Liver (tissue), 9 donors: ENCODE results near the gene STX5. TPM values are rescaled to one million over a fixed set of nuclear protein-coding genes. Genes with fewer than 3 reads are reported as not detected.

Source experiments
- DNase-seq: peaks from one replicate; pipeline ENCODE4 v3.0.0-alpha.2; 2017; ENCODE audit warnings: low spot score
- H3K27ac ChIP-seq, 2 donors: one replicate each; pipeline ENCODE4 v1.7.0; 2013; ENCODE audit warnings: inconsistent platforms in 2 of 2, low read length in 2 of 2, control low read depth in 1 of 2, low read depth in 1 of 2, mild to moderate bottlenecking in 1 of 2
- H3K27me3 ChIP-seq, 4 donors: one replicate each; pipeline versions ENCODE4 v1.6.1 to v1.7.0; 2013; ENCODE audit warnings: low read length in 3 of 4, inconsistent platforms in 1 of 4, mild to moderate bottlenecking in 1 of 4, moderate library complexity in 1 of 4; ENCODE audit not compliant: control insufficient read depth in 4 of 4, insufficient read depth in 4 of 4
- H3K36me3 ChIP-seq, 4 donors: one replicate each; pipeline versions ENCODE4 v1.6.1 to v1.7.0; 2013; ENCODE audit warnings: low read length in 3 of 4, mild to moderate bottlenecking in 3 of 4, low read depth in 1 of 4, moderate library complexity in 1 of 4; ENCODE audit not compliant: control insufficient read depth in 4 of 4, insufficient read depth in 3 of 4
- H3K4me1 ChIP-seq, 4 donors: one replicate each; pipeline versions ENCODE4 v1.6.1 to v1.7.0; 2013; ENCODE audit warnings: low read length in 3 of 4, mild to moderate bottlenecking in 3 of 4, moderate library complexity in 1 of 4; ENCODE audit not compliant: control insufficient read depth in 4 of 4, insufficient read depth in 4 of 4
- H3K4me3 ChIP-seq, 3 donors: one replicate each; pipeline versions ENCODE4 v1.6.1 to v1.7.0; 2013; ENCODE audit warnings: low read length in 3 of 3, control low read depth in 1 of 3, low read depth in 1 of 3, mild to moderate bottlenecking in 1 of 3
- H3K9ac ChIP-seq, 2 donors: one replicate each; pipeline ENCODE4 v1.7.0; 2013; ENCODE audit warnings: low read length in 2 of 2, mild to moderate bottlenecking in 2 of 2, moderate library complexity in 2 of 2, control low read depth in 1 of 2, low read depth in 1 of 2
- H3K9me3 ChIP-seq, 4 donors: one replicate each; pipeline versions ENCODE4 v1.6.1 to v1.7.0; 2013; ENCODE audit warnings: low read length in 3 of 4; ENCODE audit not compliant: control insufficient read depth in 4 of 4
- EGR1 ChIP-seq, 2 donors: IDR thresholded peaks; 2 replicates each; pipeline ENCODE4 v1.6.1; 2016 to 2018; ENCODE audit warnings: antibody characterized with exemption in 2 of 2, low read depth in 2 of 2
- FOXA1 ChIP-seq: IDR thresholded peaks from 2 replicates; pipeline ENCODE4 v1.6.1; 2016; ENCODE audit warnings: antibody characterized with exemption
- FOXA2 ChIP-seq: IDR thresholded peaks from 2 replicates; pipeline ENCODE4 v1.6.1; 2016; ENCODE audit warnings: antibody characterized with exemption
- GABPA ChIP-seq, 2 donors: IDR thresholded peaks in 1 of 2; conservative IDR thresholded peaks in 1 of 2; 2 replicates each; pipeline ENCODE4 v1.6.1; 2016; ENCODE audit warnings: antibody characterized with exemption in 2 of 2, mild to moderate bottlenecking in 1 of 2, moderate library complexity in 1 of 2
- HNF4A ChIP-seq, 2 donors: conservative IDR thresholded peaks; 2 replicates each; pipeline ENCODE4 v1.6.1; 2016; ENCODE audit warnings: antibody characterized with exemption in 2 of 2, mild to moderate bottlenecking in 2 of 2
- HNF4G ChIP-seq: IDR thresholded peaks from 2 replicates; pipeline ENCODE4 v1.6.1; 2016; ENCODE audit warnings: antibody characterized with exemption
- JUND ChIP-seq, 2 donors: IDR thresholded peaks; 2 replicates each; pipeline ENCODE4 v1.6.1; 2016; ENCODE audit warnings: antibody characterized with exemption in 2 of 2
- NR2F2 ChIP-seq: IDR thresholded peaks from 2 replicates; pipeline ENCODE4 v1.6.1; 2016; ENCODE audit warnings: antibody characterized with exemption
- RXRA ChIP-seq, 2 donors: IDR thresholded peaks; 2 replicates each; pipeline ENCODE4 v1.6.1; 2017 to 2018; ENCODE audit warnings: antibody characterized with exemption in 2 of 2, mild to moderate bottlenecking in 1 of 2
- SP1 ChIP-seq: IDR thresholded peaks from 2 replicates; pipeline ENCODE4 v1.6.1; 2018; ENCODE audit warnings: antibody characterized with exemption, mild to moderate bottlenecking
- TAF1 ChIP-seq: conservative IDR thresholded peaks from 2 replicates; pipeline ENCODE4 v1.6.1; 2016; ENCODE audit warnings: antibody characterized with exemption, mild to moderate bottlenecking
- YY1 ChIP-seq: IDR thresholded peaks from 2 replicates; pipeline ENCODE4 v1.6.1; 2016; ENCODE audit warnings: antibody characterized with exemption, mild to moderate bottlenecking
- WGBS: extraction: QIAGEN DNeasy Blood & Tissue Kit; methylation state at CpG from one replicate; pipeline ENCODE4 v1.1.7; 2013; 5-methylcytosine and 5-hydroxymethylcytosine counted together
- polyA plus RNA-seq, 2 donors: library from polyadenylated mRNA; stranded (reverse) in 1 of 2; unstranded in 1 of 2; fragments of 200-250 nt in 1 of 2; fragments of >200 nt in 1 of 2; fragmentation: Nextera tagmentation in 1 of 2; extraction: Ambion mirVana in 1 of 2; gene quantifications; one replicate each; pipeline versions ENCODE4 v1.2.1 to v1.2.3, GENCODE V29; 2013 to 2015
- total RNA-seq, 2 donors: library from RNA; depleted of rRNA; stranded (reverse); fragments of >200 nt; gene quantifications; one replicate each; pipeline ENCODE4 v1.2.3, GENCODE V29; 2014
- TF ChIP-seq, protein P1 (sequence below): IDR thresholded peaks from 2 replicates; pipeline ENCODE4 v1.6.1; 2016; ENCODE audit warnings: antibody characterized with exemption
- TF ChIP-seq, protein P2 (sequence below): IDR thresholded peaks from 2 replicates; pipeline ENCODE4 v1.6.1; 2016; ENCODE audit warnings: antibody characterized with exemption, mild to moderate bottlenecking
- TF ChIP-seq, protein P3 (sequence below): IDR thresholded peaks from 2 replicates; pipeline ENCODE4 v1.6.1; 2016; ENCODE audit warnings: antibody characterized with exemption
- TF ChIP-seq, protein P4 (sequence below): fragments of 150-350 bp; IDR thresholded peaks from 2 replicates; pipeline ENCODE4 v1.5.1; 2017; ENCODE audit warnings: improper control_type of control experiment, low read depth, low read length; ENCODE audit not compliant: missing input control
- donor health status: healthy.
- donor health status: healthy.
- donor health status: healthy.
- donor health status: healthy.
- donor health status: healthy.

STX5 gene
- total and polyA plus RNA-seq, 4 donors: 13.6 to 34.1 (median 26.1) TPM

GRCh38 chr11:62799486-62799885 is 32.4 kb downstream of the STX5 start:
- Histone ChIP-seq H3K4me1 (peaks cover 0 to 11% (median 8%) of the 10 kb centered on the region in 4 donors), H3K9ac (no peak overlapping the region), H3K27me3 (no peaks in the 10 kb centered on the region), H3K9me3 (no peaks in the 10 kb centered on the region), H3K27ac (no peak overlapping the region), H3K36me3 (peaks cover 20 to 79% (median 63%) of the 10 kb centered on the region in 4 donors), H3K4me3 (no peak overlapping the region)
- no peak for DNase-seq
- 96% methylated on average over 10 of the region's 10 CpGs for WGBS
- TF ChIP-seq FOXA2 (no peak), NR2F2 (no peak), RXRA (IDR thresholded peaks at IDR 0.05) (no peak), HNF4G (no peak), FOXA1 (no peak), GABPA (IDR thresholded peaks at IDR 0.05 in 1 of 2, conservative IDR thresholded peaks at IDR 0.05 in 1 of 2) (no peak)
- TF ChIP-seq, protein P1, sequence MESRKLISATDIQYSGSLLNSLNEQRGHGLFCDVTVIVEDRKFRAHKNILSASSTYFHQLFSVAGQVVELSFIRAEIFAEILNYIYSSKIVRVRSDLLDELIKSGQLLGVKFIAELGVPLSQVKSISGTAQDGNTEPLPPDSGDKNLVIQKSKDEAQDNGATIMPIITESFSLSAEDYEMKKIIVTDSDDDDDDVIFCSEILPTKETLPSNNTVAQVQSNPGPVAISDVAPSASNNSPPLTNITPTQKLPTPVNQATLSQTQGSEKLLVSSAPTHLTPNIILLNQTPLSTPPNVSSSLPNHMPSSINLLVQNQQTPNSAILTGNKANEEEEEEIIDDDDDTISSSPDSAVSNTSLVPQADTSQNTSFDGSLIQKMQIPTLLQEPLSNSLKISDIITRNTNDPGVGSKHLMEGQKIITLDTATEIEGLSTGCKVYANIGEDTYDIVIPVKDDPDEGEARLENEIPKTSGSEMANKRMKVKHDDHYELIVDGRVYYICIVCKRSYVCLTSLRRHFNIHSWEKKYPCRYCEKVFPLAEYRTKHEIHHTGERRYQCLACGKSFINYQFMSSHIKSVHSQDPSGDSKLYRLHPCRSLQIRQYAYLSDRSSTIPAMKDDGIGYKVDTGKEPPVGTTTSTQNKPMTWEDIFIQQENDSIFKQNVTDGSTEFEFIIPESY: no peak
- TF ChIP-seq, protein P2, sequence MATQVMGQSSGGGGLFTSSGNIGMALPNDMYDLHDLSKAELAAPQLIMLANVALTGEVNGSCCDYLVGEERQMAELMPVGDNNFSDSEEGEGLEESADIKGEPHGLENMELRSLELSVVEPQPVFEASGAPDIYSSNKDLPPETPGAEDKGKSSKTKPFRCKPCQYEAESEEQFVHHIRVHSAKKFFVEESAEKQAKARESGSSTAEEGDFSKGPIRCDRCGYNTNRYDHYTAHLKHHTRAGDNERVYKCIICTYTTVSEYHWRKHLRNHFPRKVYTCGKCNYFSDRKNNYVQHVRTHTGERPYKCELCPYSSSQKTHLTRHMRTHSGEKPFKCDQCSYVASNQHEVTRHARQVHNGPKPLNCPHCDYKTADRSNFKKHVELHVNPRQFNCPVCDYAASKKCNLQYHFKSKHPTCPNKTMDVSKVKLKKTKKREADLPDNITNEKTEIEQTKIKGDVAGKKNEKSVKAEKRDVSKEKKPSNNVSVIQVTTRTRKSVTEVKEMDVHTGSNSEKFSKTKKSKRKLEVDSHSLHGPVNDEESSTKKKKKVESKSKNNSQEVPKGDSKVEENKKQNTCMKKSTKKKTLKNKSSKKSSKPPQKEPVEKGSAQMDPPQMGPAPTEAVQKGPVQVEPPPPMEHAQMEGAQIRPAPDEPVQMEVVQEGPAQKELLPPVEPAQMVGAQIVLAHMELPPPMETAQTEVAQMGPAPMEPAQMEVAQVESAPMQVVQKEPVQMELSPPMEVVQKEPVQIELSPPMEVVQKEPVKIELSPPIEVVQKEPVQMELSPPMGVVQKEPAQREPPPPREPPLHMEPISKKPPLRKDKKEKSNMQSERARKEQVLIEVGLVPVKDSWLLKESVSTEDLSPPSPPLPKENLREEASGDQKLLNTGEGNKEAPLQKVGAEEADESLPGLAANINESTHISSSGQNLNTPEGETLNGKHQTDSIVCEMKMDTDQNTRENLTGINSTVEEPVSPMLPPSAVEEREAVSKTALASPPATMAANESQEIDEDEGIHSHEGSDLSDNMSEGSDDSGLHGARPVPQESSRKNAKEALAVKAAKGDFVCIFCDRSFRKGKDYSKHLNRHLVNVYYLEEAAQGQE: no peak
- TF ChIP-seq, protein P3, sequence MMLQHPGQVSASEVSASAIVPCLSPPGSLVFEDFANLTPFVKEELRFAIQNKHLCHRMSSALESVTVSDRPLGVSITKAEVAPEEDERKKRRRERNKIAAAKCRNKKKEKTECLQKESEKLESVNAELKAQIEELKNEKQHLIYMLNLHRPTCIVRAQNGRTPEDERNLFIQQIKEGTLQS: no peak

- 92% methylated on average over 7 of the region's 7 CpGs for WGBS
- no peak overlapping the region for H3K9ac ChIP-seq
Measured at GRCh38 chr11:62796281-62796680, 35.6 kb downstream of the STX5 start.

More at GRCh38 chr11:62796281-62796680, 35.6 kb downstream of the STX5 start:
- Histone ChIP-seq H3K36me3 (peaks cover 20 to 77% (median 61%) of the 10 kb centered on the region in 4 donors), H3K27ac (no peak overlapping the region), H3K4me3 (no peak overlapping the region), H3K4me1 (peaks cover 0 to 8% (median 6%) of the 10 kb centered on the region in 4 donors), H3K27me3 (no peaks in the 10 kb centered on the region), H3K9me3 (no peaks in the 10 kb centered on the region)
- TF ChIP-seq NR2F2 (no peak), HNF4A (conservative IDR thresholded peaks at IDR 0.05) (no peak), EGR1 (IDR thresholded peaks at IDR 0.05; ENCODE audit: low read depth in 2 of 2) (no peak), RXRA (IDR thresholded peaks at IDR 0.05) (no peak), SP1 (no peak), YY1 (no peak), JUND (IDR thresholded peaks at IDR 0.05) (no peak), TAF1 (no peak)
- TF ChIP-seq, protein P4, sequence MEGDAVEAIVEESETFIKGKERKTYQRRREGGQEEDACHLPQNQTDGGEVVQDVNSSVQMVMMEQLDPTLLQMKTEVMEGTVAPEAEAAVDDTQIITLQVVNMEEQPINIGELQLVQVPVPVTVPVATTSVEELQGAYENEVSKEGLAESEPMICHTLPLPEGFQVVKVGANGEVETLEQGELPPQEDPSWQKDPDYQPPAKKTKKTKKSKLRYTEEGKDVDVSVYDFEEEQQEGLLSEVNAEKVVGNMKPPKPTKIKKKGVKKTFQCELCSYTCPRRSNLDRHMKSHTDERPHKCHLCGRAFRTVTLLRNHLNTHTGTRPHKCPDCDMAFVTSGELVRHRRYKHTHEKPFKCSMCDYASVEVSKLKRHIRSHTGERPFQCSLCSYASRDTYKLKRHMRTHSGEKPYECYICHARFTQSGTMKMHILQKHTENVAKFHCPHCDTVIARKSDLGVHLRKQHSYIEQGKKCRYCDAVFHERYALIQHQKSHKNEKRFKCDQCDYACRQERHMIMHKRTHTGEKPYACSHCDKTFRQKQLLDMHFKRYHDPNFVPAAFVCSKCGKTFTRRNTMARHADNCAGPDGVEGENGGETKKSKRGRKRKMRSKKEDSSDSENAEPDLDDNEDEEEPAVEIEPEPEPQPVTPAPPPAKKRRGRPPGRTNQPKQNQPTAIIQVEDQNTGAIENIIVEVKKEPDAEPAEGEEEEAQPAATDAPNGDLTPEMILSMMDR: no peak
- TF ChIP-seq, protein P3: no peak
- no peak for DNase-seq
